Breast epithelium (tissue), 4 donors: ENCODE measurements around the gene MAP2K5. TPM values are rescaled to one million over a fixed set of nuclear protein-coding genes. Genes with fewer than 3 reads are reported as not detected.
A peak's percentile ranks its signal among the peaks of the same experiment; 100 is the strongest.

ENCODE experiments used
- DNase-seq, 2 donors: peaks; one replicate each; pipeline ENCODE4 v3.0.0-alpha.2; 2019; ENCODE audit warnings: low spot score in 2 of 2
- H3K27ac ChIP-seq, 2 donors: fragments of 200-600 bp; sonication (generic) in 1 of 2; one replicate each; pipeline ENCODE4 v1.5.1; 2016 to 2019; ENCODE audit warnings: mild to moderate bottlenecking in 1 of 2
- H3K27me3 ChIP-seq, 2 donors: fragments of 200-600 bp; sonication (generic) in 1 of 2; one replicate each; pipeline versions ENCODE4 v1.5.1 to v1.6.0; 2017 to 2019; ENCODE audit warnings: control low read depth in 1 of 2, mild to moderate bottlenecking in 1 of 2
- H3K36me3 ChIP-seq: fragments of 200-600 bp; one replicate; pipeline ENCODE4 v1.5.1; 2019
- H3K4me1 ChIP-seq, 2 donors: fragments of 200-600 bp; sonication (generic); one replicate each; pipeline ENCODE4 v1.5.1; 2016 to 2019; ENCODE audit warnings: control low read depth in 1 of 2
- H3K4me3 ChIP-seq, 3 donors: fragments of 200-600 bp; sonication (generic); 1 replicate in 2 of 3; 2 replicates in 1 of 3; pipeline ENCODE4 v1.5.1; 2016 to 2019; ENCODE audit warnings: mild to moderate bottlenecking in 3 of 3, moderate library complexity in 2 of 3
- H3K9me3 ChIP-seq, 2 donors: fragments of 200-600 bp; sonication (generic) in 1 of 2; one replicate each; pipeline ENCODE4 v1.5.1; 2016 to 2019; ENCODE audit warnings: control low read depth in 1 of 2
- CTCF ChIP-seq, 3 donors: fragments of 450-650 bp; IDR thresholded peaks; one replicate each; pipeline ENCODE4 v1.5.1; 2016 to 2017; ENCODE audit warnings: antibody characterized with exemption in 3 of 3, mild to moderate bottlenecking in 3 of 3, moderate library complexity in 3 of 3
- POLR2A ChIP-seq: fragments of 450-650 bp; IDR thresholded peaks from one replicate; pipeline ENCODE4 v1.6.1; 2016; ENCODE audit warnings: antibody characterized with exemption, mild to moderate bottlenecking, moderate library complexity
- POLR2AphosphoS5 ChIP-seq, 3 donors: sonication (generic); formaldehyde crosslinking; IDR thresholded peaks; one replicate each; pipeline ENCODE4 v1.6.1; 2017; ENCODE audit warnings: antibody characterized with exemption in 3 of 3
- intact Hi-C: fragments of 100-400 bp; cut with DNase I; formaldehyde crosslinking; loops from one replicate; pipeline ENCODE4 v1.15.1; 2023; ENCODE audit warnings: low total_unique reads
- total RNA-seq, 3 donors: library from RNA; depleted of rRNA; stranded (reverse); fragments of >200 nt; gene quantifications; one replicate each; pipeline ENCODE4 v1.1.0, GENCODE V29; 2016

The MAP2K5 gene
- total RNA-seq, 3 donors from 2014 or later, result 13.8 to 15.1 (median 14.0) TPM

GRCh38 chr15:67839929-67840748, 297.6 kb downstream of the MAP2K5 start, which contains the start of gene RNU6-1:
TSS of gene RNU6-1 (minus strand) at chr15:67840045.
- Histone ChIP-seq H3K9me3 (no peaks in the 10 kb centered on the region), H3K27me3 (peaks cover 2 to 11% of the 10 kb centered on the region in 2 donors), H3K36me3 (no peaks in the 10 kb centered on the region), H3K4me1 (peaks cover 0 to 10% of the 10 kb centered on the region in 2 donors), H3K4me3 (peak within 1 kb of the TSS; percentile 81 to 89 (median 86)), H3K27ac (peak within 1 kb of the TSS; percentile 92 to 99)
- DNase-seq, result peak; percentile 92 to 94
- intact Hi-C loops, result loop anchor here (10.0 kb wide), 2 partner anchors 315 to 715 kb away; partner anchors contain the start of gene C15orf61
- peak; percentile 69 to 90 (median 87) for TF ChIP-seq POLR2AphosphoS5 (IDR thresholded peaks at IDR 0.05)
- no peak for TF ChIP-seq CTCF (IDR thresholded peaks at IDR 0.05)
- TF ChIP-seq POLR2A, result peak; percentile 85

- peak overlapping the region; percentile 81 to 89 (median 86) for H3K4me3 ChIP-seq
- no peak for TF ChIP-seq POLR2AphosphoS5 (IDR thresholded peaks at IDR 0.05)
- TF ChIP-seq POLR2A, result no peak
- no peak for TF ChIP-seq CTCF (IDR thresholded peaks at IDR 0.05)
- H3K9me3 ChIP-seq, result no peaks in the 10 kb centered on the region
- DNase-seq, result no peak
- H3K4me1 ChIP-seq, result peaks cover 0 to 3% of the 10 kb centered on the region in 2 donors
- peaks cover 0 to 3% of the 10 kb centered on the region in 2 donors for H3K27me3 ChIP-seq
- intact Hi-C loops, result no loop called here
- H3K27ac ChIP-seq, result peak overlapping the region; percentile 92 to 99
- H3K36me3 ChIP-seq, result no peaks in the 10 kb centered on the region
Measured at GRCh38 chr15:67840749-67841512, 298.4 kb downstream of the MAP2K5 start.

GRCh38 chr15:67841513-67841762, 298.9 kb downstream of the MAP2K5 start:
- DNase-seq, result no peak
- TF ChIP-seq CTCF (IDR thresholded peaks at IDR 0.05) (no peak), POLR2A (no peak)
- H3K27me3 ChIP-seq, result no peaks in the 10 kb centered on the region
- peak overlapping the region; percentile 81 to 89 (median 86) for H3K4me3 ChIP-seq
- H3K36me3 ChIP-seq, result no peaks in the 10 kb centered on the region
- intact Hi-C loops, result no loop called here
- peaks cover 0 to 3% of the 10 kb centered on the region in 2 donors for H3K4me1 ChIP-seq
- H3K9me3 ChIP-seq, result no peaks in the 10 kb centered on the region
- H3K27ac ChIP-seq, result peak overlapping the region; percentile 92 to 99

GRCh38 chr15:67843092-67843501, 300.6 kb downstream of the MAP2K5 start:
- Histone ChIP-seq H3K27ac (peak overlapping the region in 1 of 2 donors; percentile 73), H3K36me3 (no peaks in the 10 kb centered on the region), H3K27me3 (no peaks in the 10 kb centered on the region), H3K4me3 (no peak overlapping the region), H3K4me1 (peaks cover 0 to 3% of the 10 kb centered on the region in 2 donors), H3K9me3 (no peaks in the 10 kb centered on the region)
- DNase-seq, result no peak
- no peak for TF ChIP-seq POLR2A
- no peak for TF ChIP-seq POLR2AphosphoS5 (IDR thresholded peaks at IDR 0.05)
- TF ChIP-seq CTCF (IDR thresholded peaks at IDR 0.05), result no peak
- intact Hi-C loops, result no loop called here
